ENCODE measurements around the gene UACA.
A peak's percentile ranks its signal among the peaks of the same experiment; 100 is the strongest.

UACA gene

GRCh38 chr15:70717237-70717793 is 46.0 kb downstream of the UACA start:
- no peak for DNase-seq (ENCODE audit: low read depth in 1 of 2, low spot score in 1 of 2)
- Histone ChIP-seq H3K4me3 (replicated peaks; ENCODE audit: insufficient read depth, low read length) (no peak overlapping the region), H3K27ac (replicated peaks) (no peak overlapping the region), H3K27me3 (ENCODE audit: insufficient read depth, poor library complexity, severe bottlenecking) (no peaks in the 10 kb centered on the region)
- TF ChIP-seq, protein P1, sequence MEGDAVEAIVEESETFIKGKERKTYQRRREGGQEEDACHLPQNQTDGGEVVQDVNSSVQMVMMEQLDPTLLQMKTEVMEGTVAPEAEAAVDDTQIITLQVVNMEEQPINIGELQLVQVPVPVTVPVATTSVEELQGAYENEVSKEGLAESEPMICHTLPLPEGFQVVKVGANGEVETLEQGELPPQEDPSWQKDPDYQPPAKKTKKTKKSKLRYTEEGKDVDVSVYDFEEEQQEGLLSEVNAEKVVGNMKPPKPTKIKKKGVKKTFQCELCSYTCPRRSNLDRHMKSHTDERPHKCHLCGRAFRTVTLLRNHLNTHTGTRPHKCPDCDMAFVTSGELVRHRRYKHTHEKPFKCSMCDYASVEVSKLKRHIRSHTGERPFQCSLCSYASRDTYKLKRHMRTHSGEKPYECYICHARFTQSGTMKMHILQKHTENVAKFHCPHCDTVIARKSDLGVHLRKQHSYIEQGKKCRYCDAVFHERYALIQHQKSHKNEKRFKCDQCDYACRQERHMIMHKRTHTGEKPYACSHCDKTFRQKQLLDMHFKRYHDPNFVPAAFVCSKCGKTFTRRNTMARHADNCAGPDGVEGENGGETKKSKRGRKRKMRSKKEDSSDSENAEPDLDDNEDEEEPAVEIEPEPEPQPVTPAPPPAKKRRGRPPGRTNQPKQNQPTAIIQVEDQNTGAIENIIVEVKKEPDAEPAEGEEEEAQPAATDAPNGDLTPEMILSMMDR (IDR thresholded peaks at IDR 0.05; ENCODE audit: insufficient read depth, low read length), result no peak
- no peak for TF ChIP-seq SPI1 (IDR thresholded peaks at IDR 0.05; ENCODE audit: borderline replicate concordance, low read depth)
- TF ChIP-seq GABPA (IDR thresholded peaks at IDR 0.05; ENCODE audit: low read depth), result no peak
- TF ChIP-seq, protein P2, sequence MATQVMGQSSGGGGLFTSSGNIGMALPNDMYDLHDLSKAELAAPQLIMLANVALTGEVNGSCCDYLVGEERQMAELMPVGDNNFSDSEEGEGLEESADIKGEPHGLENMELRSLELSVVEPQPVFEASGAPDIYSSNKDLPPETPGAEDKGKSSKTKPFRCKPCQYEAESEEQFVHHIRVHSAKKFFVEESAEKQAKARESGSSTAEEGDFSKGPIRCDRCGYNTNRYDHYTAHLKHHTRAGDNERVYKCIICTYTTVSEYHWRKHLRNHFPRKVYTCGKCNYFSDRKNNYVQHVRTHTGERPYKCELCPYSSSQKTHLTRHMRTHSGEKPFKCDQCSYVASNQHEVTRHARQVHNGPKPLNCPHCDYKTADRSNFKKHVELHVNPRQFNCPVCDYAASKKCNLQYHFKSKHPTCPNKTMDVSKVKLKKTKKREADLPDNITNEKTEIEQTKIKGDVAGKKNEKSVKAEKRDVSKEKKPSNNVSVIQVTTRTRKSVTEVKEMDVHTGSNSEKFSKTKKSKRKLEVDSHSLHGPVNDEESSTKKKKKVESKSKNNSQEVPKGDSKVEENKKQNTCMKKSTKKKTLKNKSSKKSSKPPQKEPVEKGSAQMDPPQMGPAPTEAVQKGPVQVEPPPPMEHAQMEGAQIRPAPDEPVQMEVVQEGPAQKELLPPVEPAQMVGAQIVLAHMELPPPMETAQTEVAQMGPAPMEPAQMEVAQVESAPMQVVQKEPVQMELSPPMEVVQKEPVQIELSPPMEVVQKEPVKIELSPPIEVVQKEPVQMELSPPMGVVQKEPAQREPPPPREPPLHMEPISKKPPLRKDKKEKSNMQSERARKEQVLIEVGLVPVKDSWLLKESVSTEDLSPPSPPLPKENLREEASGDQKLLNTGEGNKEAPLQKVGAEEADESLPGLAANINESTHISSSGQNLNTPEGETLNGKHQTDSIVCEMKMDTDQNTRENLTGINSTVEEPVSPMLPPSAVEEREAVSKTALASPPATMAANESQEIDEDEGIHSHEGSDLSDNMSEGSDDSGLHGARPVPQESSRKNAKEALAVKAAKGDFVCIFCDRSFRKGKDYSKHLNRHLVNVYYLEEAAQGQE (IDR thresholded peaks at IDR 0.05; ENCODE audit: insufficient replicate concordance, low read depth), result no peak
- no peak for TF ChIP-seq POLR2AphosphoS5 (IDR thresholded peaks at IDR 0.05; ENCODE audit: low read depth)

DNA sequence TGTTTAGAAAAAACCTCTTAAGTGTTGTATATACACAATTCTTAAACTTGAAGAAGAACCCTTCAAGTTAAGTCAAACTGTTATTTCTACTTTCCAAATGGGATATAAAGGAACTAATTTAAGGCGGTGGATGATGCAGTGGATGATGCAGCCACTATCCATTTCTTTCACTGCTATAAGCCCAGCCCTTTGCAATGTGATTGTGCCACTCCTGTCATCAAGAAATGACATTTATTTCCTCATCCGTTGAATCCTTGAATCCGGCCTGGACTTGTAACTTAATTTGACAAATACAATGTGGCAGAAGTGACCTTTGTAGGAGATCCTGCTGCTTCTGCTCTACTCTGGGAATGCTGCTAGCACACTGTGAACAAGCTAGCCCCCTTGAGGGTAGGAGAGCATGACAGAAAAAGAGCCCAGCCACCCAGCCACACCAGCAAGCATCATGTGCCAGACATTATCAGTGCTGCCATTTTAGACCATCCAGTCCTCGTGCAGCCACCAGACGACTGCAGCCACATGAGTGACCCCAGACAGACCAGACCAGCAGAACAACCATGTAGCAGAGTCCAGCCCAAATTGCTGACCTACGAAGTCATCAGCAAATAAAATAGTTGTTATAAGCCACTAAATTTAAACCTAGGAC is 47.4 kb downstream of the UACA start:
- no peaks in the 10 kb centered on the region for H3K27me3 ChIP-seq (ENCODE audit: insufficient read depth, poor library complexity, severe bottlenecking)
- no peak overlapping the region for H3K27ac ChIP-seq (replicated peaks)
- DNase-seq (ENCODE audit: low read depth in 1 of 2, low spot score in 1 of 2), result no peak
- TF ChIP-seq, protein P1 (IDR thresholded peaks at IDR 0.05; ENCODE audit: insufficient read depth, low read length), result no peak
- TF ChIP-seq SPI1 (IDR thresholded peaks at IDR 0.05; ENCODE audit: borderline replicate concordance, low read depth), result no peak
- TF ChIP-seq POLR2AphosphoS5 (IDR thresholded peaks at IDR 0.05; ENCODE audit: low read depth), result no peak
- TF ChIP-seq, protein P2 (IDR thresholded peaks at IDR 0.05; ENCODE audit: insufficient replicate concordance, low read depth), result no peak
- no peak for TF ChIP-seq GABPA (IDR thresholded peaks at IDR 0.05; ENCODE audit: low read depth)
- no peak overlapping the region for H3K4me3 ChIP-seq (replicated peaks; ENCODE audit: insufficient read depth, low read length)

GRCh38 chr15:70714565-70714964 is 48.8 kb downstream of the UACA start:
- Histone ChIP-seq H3K27ac (replicated peaks) (no peak overlapping the region), H3K4me3 (replicated peaks; ENCODE audit: insufficient read depth, low read length) (no peak overlapping the region), H3K27me3 (ENCODE audit: insufficient read depth, poor library complexity, severe bottlenecking) (no peaks in the 10 kb centered on the region)
- peak in 1 of 2 experiments; percentile 15 for DNase-seq (ENCODE audit: low read depth in 1 of 2, low spot score in 1 of 2)
- TF ChIP-seq GABPA (IDR thresholded peaks at IDR 0.05; ENCODE audit: low read depth) (no peak), POLR2AphosphoS5 (IDR thresholded peaks at IDR 0.05; ENCODE audit: low read depth) (no peak), SPI1 (IDR thresholded peaks at IDR 0.05; ENCODE audit: borderline replicate concordance, low read depth) (no peak)
- TF ChIP-seq, protein P1 (IDR thresholded peaks at IDR 0.05; ENCODE audit: insufficient read depth, low read length), result no peak
